ENCODE data around the gene RAB7A.

The RAB7A gene

GRCh38 chr3:128702391-128702790 lies 23.6 kb upstream of the RAB7A start:
- no peak for DNase-seq (ENCODE audit: low spot score)
- Histone ChIP-seq H3K4me3 (no peak overlapping the region), H3K27ac (no peak overlapping the region)
- TF ChIP-seq CTCF (IDR thresholded peaks at IDR 0.05) = no peak

- DNase-seq (ENCODE audit: low spot score) = no peak
- no peak for TF ChIP-seq CTCF (IDR thresholded peaks at IDR 0.05)
- Histone ChIP-seq H3K27ac (no peak overlapping the region), H3K4me3 (no peak overlapping the region)
Observed at GRCh38 chr3:128703561-128703960, 22.4 kb upstream of the RAB7A start.

- no peak for DNase-seq (ENCODE audit: low spot score)
- Histone ChIP-seq H3K4me3 (no peak overlapping the region), H3K27ac (no peak overlapping the region)
- no peak for TF ChIP-seq CTCF (IDR thresholded peaks at IDR 0.05)
Observed at GRCh38 chr3:128706086-128706615, 19.8 kb upstream of the RAB7A start.

- TF ChIP-seq CTCF (IDR thresholded peaks at IDR 0.05) = no peak
- no peak for DNase-seq (ENCODE audit: low spot score)
- no peak overlapping the region for H3K27ac ChIP-seq
- no peak overlapping the region for H3K4me3 ChIP-seq
Observed at GRCh38 chr3:128707928-128708494, 18.0 kb upstream of the RAB7A start.

GRCh38 chr3:128709038-128709437 lies 16.9 kb upstream of the RAB7A start:
- no peak overlapping the region for H3K4me3 ChIP-seq
- no peak for TF ChIP-seq CTCF (IDR thresholded peaks at IDR 0.05)
- no peak for DNase-seq (ENCODE audit: low spot score)

GRCh38 chr3:128709506-128710210 lies 16.3 kb upstream of the RAB7A start:
- TF ChIP-seq CTCF (IDR thresholded peaks at IDR 0.05) = no peak
- Histone ChIP-seq H3K27ac (no peak overlapping the region), H3K4me3 (no peak overlapping the region)
- no peak for DNase-seq (ENCODE audit: low spot score)

More at GRCh38 chr3:128709038-128709437, 16.9 kb upstream of the RAB7A start:
- H3K27ac ChIP-seq = no peak overlapping the region

Measured in coronary artery (tissue), 2 donors.